ENCODE data around the gene DMD. TPM values are rescaled to one million over a fixed set of nuclear protein-coding genes. Genes with fewer than 3 reads are reported as not detected.
A peak's percentile ranks its signal among the peaks of the same experiment; 100 is the strongest.
"Not testable (repeated sequence)": the region's sequence is repeated elsewhere in the genome, so short reads cannot be mapped to it uniquely, and the experiment has no call there.

DMD gene
- polyA plus RNA-seq, 3 donors: 16.2 to 19.8 (median 19.4) TPM

- DNase-seq: no peak
Observed at GRCh38 chrX:31540313-31540712, 1671.0 kb downstream of the DMD start.

- DNase-seq: no peak
Observed at GRCh38 chrX:31527455-31528126, 1683.8 kb downstream of the DMD start.

DNA sequence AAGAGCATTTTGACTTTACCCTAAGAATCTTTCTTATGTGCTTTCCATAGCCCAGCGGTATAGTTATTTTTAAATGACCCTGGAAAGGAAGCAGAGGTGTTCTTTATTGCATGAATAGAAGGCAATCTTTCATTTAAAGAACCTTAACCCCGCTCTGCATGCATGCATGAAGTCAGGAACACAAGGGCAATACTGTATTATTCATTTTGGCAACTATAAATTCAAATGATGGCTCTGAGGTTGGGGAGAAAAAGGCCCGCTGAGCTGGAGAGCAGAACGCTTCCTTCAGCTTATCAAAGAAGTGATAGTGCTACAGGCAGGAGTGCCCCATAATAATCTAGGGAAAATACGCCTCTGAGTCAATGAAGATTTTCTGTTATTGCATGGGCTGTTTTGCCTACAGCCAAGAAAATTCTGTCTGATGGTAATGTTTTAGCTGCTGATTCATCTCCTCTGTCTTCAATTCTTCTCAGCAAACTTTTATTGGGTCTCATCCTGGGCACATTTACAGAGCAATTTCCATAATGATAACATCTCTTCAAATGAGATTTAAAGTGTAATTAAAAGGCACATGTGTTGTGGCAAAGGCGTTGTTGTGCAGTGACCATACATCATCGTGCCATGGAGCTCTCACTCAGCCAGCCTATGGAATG is 1687.3 kb downstream of the DMD start:
- DNase-seq: no peak

DNA sequence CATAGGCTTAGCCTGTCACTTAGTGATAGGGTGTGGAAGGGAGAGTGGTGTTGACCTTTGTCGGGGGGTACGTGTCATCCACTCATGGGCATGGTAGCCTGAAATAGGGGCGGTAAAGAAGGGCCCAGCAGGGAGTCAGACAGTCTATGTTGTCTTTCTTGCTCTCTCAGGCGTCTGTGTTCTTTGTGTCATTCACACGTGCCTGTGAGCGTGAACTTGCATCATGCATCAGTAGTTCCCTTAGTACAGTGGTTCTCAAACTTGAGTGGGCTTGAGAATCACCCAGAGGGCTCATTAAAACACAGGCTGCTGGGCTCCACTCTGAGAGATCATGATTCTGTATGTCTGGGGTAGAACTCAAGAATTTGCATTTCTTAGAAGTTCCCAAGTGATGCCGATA is 1688.6 kb downstream of the DMD start:
- no peak for DNase-seq

DNA sequence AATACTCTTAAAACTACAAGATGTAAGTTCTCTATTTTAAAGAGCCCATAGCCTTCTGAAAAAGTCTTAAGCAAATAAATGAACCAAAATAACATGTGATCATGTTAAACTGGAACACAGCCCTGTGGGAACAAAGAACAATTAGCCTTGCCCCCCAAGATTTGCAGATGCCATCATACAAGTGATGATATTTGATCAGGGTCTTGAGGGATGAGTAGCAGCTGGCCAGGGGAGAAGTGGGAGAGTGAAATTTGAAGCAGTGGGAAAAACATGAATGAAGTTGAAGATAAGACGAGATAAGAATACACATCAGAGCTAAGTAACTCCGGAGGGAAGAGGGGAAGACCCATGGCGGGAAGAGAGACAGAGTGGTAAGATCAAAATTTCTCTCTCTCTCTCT is 1689.4 kb downstream of the DMD start:
- DNase-seq: no peak

- no peak for DNase-seq
Observed at GRCh38 chrX:31516527-31516926, 1694.8 kb downstream of the DMD start.

DNA sequence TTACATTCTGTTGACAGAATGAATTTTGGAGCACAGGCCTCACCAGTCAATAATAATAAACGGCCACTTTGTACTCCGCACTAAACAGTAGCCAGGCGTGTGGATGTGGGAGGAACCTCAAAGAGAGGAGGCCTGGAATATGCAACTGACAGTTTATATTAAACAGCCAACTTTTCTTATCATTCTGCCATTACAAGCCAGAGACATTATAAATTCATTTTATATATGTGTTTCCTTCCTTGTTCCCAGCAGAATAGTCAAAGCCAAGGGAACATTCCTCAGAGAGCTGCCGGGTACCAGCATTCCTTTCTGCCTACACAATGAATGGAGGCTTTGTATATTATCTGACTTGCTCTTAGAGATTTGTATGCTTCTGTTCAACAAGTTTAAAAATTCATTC is 1703.0 kb downstream of the DMD start:
- DNase-seq: peak; percentile 28

- no peak for DNase-seq
Observed at GRCh38 chrX:31506928-31507327, 1704.4 kb downstream of the DMD start.

GRCh38 chrX:31506360-31506759 is 1705.0 kb downstream of the DMD start:
- DNase-seq: no peak

DNA sequence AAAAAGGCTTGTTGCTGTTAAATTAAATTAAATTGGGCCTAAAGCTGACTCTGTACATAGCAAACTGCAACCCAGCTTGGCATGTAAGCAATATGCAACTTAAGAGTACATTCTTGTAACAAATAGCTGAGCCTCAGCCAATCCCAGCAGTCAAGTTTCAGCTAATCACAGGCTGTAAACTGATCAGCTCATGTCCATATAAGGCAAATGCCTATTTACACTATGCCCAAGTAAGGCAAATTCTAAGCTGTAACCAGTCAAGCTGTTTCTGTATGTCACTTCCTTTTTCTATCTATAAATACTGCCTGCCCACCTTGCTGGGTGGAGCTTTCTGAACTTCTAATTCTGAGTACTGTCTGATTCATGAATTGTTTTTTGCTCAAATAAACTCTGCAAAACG is 1710.4 kb downstream of the DMD start:
- DNase-seq: no peak

- no peak for DNase-seq
Observed at GRCh38 chrX:31499109-31499508, 1712.2 kb downstream of the DMD start.

- DNase-seq: no peak
Observed at GRCh38 chrX:31497086-31497485, 1714.3 kb downstream of the DMD start.

- DNase-seq: no peak
Observed at GRCh38 chrX:31487951-31488350, 1723.4 kb downstream of the DMD start.

GRCh38 chrX:31483336-31483735 is 1728.0 kb downstream of the DMD start:
- no peak for DNase-seq

- DNase-seq: no peak
Observed at GRCh38 chrX:31480696-31481095, 1730.7 kb downstream of the DMD start.

GRCh38 chrX:31471229-31471628 is 1740.1 kb downstream of the DMD start:
- DNase-seq: no peak

- DNase-seq: not testable (repeated sequence)
Observed at GRCh38 chrX:31470753-31471152, 1740.6 kb downstream of the DMD start.

DNA sequence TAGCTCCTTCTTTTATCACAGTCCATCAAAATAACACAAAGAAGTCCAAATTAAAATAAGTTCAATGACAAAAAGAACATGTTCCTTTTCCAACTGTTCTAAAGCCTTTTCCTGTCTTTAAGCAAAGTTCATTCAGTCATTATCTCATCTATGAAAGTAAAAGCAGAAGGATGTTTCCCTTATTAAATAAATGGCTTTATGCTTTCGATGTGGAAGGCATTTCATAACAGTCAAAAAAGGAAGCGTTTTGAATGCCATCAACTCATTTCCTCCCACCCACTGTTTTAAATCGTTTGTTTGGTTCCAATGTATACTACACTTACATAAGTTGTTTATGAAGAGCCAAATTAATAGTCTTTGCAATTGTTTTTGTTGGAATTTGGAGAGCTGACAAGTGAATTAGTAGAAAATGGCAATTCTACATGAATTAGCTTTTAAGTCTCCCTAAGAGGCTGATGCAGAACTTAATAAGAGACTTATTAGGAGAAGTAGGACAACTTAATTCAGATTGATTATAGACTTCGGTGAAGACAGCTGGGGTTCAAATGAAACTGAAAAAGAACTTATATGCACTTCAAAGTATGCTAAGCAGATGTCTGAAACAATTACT is 1746.9 kb downstream of the DMD start:
- DNase-seq: no peak

DNA sequence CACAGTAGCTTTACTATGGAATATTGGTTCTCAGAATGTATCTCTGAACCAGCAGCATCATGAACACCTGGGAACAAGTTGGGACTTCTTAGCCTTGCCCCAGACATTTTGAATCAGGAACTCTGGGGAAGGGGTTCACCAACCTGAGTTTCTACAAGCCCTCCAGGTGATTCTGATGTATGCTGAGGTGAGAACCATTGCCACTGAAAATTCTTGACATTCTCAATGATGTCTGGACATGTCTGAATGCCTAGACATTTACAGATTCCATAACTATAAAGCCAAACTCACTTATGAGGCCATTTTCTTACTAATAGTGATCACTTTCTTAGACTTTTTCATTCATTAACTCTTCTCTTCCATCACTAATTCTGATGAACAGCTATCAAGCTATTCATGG is 1750.1 kb downstream of the DMD start:
- DNase-seq: no peak

- no peak for DNase-seq
Observed at GRCh38 chrX:31459361-31459760, 1752.0 kb downstream of the DMD start.

- no peak for DNase-seq
Observed at GRCh38 chrX:31449965-31450364, 1761.4 kb downstream of the DMD start.

GRCh38 chrX:31449081-31449480 is 1762.3 kb downstream of the DMD start:
- DNase-seq: no peak

DNA sequence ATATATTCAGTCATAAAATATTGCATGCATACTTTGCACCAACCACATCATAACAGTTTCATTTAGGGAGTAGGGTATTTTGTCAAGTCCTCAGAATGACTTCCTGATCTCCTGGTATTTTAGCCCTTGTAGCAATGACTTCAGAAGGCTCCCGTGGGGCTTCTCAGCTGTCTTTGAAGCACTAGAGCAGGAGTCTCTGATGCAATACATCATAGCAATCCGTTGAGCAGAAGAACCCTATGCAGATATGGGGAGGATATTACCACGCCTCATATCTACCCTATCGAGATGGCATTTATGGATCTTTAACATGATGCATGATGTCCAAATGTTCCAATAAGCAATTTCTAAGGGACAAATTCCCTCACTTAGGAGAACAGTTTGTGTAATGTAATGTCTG is 1765.8 kb downstream of the DMD start:
- no peak for DNase-seq

GRCh38 chrX:31443654-31444053 is 1767.7 kb downstream of the DMD start:
- DNase-seq: no peak

Measured in renal pelvis (tissue), 4 donors.